ENCODE measurements around the gene NEUROD2.

DNA sequence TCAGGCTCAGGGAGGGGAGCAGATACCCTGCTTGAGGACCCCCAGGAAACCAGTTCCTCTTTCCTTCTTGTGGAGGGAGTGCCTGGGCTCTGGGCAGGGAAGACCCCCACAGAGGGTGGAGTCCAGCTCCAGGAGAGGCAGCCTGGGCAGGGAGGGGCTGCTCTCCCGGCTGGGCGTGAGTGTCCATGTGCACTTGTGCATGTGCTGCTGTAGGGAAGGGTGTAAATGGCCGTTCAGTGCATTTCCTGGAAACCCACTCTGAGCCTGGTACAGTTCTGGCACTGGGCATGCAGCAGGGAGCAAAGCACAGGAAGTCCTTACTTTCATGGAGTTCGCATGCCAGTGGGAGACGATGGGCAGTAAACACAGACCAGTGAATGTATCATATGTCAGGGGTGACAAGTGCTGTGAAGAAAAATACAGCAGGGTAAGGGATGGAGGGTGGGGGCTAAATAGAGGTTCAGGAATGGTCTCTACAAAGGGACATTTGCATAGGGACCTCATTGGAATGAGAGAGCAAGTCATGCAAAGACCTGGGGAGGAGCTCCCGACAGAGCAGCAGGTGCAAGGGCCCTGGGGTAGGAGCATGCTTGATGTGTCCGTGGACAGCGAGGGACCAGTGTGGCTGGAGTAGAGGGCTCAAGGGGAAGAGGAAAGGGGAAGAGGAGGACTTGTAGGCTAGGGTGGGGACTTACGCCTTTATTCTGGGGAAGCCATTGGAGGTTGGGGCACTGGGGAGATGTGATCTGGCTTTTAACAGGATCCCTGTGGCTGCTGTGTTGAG lies 34.8 kb upstream of the NEUROD2 start:
- TF ChIP-seq, protein P1, sequence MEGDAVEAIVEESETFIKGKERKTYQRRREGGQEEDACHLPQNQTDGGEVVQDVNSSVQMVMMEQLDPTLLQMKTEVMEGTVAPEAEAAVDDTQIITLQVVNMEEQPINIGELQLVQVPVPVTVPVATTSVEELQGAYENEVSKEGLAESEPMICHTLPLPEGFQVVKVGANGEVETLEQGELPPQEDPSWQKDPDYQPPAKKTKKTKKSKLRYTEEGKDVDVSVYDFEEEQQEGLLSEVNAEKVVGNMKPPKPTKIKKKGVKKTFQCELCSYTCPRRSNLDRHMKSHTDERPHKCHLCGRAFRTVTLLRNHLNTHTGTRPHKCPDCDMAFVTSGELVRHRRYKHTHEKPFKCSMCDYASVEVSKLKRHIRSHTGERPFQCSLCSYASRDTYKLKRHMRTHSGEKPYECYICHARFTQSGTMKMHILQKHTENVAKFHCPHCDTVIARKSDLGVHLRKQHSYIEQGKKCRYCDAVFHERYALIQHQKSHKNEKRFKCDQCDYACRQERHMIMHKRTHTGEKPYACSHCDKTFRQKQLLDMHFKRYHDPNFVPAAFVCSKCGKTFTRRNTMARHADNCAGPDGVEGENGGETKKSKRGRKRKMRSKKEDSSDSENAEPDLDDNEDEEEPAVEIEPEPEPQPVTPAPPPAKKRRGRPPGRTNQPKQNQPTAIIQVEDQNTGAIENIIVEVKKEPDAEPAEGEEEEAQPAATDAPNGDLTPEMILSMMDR (IDR thresholded peaks at IDR 0.05) = no peak
- TF ChIP-seq POLR2A (IDR thresholded peaks at IDR 0.05) = no peak

Measured in prostate gland (tissue), 2 donors.